CD4-positive, alpha-beta T cell treated with Interleukin-17A for 1 hour (primary cell): ENCODE measurements around the gene MED27.

Experiments used
- DNase-seq: peaks from one replicate; pipeline ENCODE4 v3.0.0-alpha.2; 2020

MED27 gene

DNA sequence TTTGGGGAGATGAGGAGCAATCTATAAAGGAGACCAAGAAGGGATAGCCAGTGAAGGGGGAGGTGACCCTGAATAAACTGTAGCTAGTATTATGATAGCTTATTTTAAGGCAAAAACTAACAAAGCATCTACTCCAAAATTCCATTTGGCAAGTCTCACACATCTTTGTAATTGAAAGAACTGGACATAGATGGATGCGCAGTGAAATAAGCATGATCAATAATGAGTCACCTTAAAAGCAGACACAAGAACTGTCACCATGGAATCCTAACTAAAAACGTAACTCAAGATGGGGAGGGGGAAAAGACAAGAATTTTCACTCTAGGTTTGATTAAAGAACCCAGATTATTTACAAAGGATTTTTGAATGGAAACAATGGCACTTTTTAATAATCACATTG, 164.5 kb downstream of the MED27 start:
- DNase-seq, result no peak

DNA sequence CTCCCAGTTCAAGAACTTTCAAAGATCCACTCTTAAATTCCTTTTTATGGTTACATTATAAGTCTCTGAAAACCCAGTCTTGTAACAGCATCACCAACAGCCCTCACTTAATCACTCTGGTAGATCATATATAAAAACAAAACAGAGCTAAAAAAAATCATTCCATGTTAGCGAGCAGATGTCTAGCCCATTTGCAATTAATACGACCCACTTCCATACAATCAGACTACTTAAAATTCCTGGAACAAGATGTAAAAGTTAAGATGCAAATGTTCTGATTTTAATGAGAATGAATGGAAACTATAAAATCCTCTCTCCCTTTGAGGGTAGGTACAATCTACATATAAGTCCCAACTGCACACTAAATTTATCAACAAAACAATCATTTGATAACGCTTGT, 167.0 kb downstream of the MED27 start:
- no peak for DNase-seq

DNA sequence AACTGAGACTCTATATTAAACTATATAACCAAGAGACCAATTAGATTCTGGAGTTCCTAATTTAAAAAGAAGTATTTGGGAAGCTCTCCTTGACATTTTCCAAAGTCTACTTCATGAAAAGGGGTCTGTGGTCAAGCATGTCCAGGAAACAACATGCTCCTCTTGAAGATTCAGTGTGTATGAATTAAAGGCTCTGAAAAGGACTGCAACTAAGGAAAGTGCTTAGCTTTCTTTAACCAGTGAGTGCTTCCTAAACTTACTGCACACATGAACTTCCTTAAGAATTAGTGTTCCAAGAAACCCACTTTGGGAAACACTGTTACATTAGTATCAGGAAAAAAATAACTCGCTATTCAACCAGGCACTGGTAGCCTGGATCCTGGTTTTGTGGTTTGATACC, 167.6 kb downstream of the MED27 start:
- no peak for DNase-seq

DNA sequence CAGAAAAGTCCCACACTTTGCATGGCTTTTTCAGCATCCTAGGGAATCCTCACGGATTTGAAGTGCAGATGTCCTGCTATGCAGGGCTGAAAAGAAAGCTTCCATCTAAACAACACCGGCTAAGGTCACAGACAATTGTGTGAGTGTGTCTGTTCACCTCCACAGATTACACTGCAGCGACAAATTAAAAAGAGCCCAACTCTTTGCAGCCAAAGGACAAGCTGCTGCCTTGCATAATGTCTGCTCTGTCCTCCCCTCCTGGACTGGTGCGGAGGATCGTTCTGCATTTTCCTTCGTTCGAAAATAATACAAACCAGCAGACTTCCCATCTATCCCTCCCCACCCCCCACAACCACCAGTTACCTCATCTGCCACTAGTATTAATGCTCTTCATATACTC, 169.1 kb downstream of the MED27 start:
- no peak for DNase-seq

DNA sequence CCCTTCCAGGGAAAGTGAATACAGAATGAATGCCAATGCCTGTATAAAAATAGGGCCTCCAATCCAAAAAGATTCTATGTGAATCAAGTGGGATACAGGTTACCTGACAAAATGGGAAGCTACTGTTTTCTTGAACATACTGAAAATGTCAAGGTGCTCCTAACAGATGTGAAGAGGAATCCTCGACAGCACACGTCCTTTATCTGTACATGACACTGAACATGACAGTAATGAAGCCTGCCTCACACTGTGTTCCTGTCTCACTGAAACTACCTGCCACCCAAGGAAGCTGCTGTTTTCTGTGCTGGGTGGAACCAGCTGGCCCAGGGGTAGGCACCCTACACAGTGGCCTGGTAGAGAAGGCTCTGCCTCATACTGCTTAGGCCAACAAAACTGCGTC, 174.5 kb downstream of the MED27 start:
- DNase-seq, result no peak

DNA sequence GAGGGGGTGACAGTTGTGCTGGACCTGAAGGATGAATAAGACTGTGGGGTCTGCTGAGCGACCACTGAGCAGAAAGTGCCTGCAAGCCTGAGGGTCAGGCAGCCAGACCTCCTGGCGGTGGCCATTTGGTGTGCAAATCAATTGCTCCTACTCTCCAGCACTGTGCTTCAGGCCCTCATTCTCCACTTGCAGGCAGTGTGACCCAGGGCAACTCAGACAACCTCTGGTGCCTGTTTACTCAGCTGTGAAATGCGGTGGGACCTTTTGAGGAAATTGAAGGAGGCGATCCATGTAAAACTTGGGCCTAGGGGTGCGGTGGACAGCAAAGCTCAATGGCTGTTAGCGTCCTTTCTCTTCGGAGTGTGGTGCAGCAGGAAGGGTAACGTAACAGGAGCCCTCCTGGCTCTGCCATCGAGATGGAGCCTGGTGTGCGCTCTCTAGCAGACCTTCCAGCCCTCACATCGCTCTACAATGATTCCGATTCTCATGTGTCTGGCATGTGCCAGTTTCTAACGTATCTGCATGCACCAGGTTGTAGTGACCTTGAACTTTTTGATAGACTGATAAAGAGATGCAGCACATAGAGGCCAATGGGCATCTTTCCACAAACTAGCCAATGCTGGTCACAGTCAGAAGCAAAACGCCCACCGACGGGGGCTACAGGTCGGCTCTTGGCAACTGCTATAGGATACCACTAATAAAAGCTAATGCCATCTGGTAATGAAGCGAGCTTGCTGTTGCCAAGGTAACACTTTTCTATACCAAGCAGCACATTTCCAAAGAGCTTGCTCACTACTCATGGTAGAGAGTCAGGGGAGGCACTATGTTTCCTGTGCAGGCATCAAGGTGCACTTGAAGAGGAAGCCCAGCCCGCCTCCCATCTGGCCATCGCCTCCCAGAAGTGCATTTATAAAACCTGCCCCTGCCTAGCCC, 180.1 kb downstream of the MED27 start:
- DNase-seq, result no peak

DNA sequence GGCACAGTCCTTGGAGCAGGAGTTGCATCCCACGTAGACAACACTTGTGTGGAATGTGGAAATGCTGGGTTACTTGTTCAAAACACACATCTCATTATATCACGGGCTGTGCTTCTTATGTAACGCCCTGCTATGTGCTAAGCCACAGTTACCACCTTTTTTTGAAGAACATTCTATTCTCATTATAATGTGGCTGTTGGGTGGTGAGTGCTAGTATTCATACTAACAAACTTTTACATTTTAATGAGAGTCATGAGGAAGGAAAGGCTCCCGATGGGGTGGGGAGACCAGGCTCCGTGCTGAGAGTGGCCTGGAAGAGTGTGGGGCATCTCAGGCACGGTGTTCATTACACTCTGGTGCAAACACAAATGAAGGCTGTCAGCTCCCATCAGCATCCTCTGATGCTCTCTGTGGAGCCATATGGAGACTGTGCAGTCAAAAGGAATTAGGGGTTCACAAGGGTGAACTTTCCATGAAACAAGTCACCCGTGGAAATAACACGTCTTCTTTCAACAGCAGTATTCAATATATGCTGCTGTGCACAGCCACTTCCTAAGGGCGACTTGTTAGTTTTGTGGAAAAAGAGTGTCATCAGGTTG, 186.7 kb downstream of the MED27 start:
- no peak for DNase-seq

DNA sequence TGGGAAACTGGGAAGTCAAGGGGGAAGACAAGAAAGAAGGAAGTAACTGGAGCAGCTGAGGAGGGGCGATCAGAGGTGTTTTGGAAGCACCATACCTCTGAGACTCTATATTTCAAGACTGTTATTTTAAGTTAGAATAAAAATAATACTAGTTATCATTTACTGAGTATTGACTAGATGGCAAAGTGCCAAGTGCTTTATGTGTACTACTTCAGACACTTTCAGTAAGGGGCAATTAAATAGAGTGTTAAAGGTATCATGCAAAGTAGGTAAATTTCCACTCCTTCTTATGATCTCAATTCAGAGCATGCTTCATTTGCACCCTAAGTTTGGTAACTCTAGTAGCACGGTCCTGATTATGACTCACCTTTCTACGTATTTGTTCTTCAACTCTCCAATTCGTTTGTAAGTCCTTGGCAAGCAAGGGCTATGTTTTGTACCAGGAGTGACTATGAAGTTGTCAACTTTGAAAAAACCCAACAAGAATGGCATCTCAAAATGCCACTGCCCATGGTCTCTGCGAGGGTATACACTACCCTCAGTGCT, 187.4 kb downstream of the MED27 start:
- no peak for DNase-seq

DNA sequence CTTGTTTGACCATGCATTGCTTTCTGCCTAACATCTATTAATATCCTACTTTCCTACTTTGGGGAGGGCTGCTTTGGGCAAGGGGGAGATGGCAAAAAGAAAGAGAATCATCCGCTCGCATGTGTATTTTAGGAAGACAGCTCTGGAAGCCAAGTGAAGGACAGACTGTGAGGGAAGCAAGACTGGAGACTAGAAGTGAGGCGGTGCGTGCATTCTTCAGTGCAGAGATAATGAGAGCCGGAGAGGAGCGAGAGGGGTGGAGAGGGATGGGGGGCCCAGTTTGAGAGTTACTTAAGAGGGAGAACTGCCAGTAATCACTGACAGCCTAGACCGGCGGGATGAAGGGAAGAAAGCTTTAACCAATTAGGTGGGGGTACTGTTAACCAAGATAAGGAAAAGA, 188.1 kb downstream of the MED27 start:
- DNase-seq, result no peak

DNA sequence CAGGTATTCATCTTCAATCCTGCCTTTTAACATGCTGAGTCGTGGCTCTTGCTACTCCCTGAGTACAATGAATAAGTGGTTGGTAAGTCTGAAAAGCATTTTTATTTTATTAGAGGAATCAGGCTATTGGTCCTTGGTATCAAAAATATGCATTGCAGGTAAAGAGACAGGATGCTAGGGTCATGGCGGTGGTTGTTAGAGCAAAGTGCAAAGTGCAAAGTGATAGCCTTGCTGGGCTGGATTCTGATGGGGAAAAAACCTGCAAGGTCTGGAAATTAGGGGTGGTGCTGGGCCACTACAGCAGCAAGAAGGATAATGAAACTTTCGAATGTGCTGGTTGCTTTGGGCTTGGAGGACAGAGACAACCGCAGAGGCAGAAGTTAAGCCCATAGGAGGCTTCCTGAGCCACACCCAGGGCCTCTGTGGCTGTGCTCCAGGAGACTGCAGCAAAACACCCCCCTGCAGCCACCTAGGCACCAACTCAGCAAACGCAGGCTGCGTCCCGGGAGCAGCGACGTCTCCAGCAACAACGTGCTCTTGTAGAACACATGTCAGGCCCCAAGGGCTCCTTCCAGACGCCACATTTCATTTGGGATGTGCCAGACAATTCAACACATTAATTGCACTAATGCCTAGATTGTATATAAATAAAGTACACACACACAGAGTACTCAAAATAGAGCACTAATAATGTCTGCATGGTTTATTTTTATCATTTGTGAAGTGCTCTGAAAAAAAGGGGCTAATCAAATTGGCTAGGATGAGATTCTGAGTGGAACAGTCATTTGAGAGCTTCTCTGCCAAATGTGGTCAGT, 190.0 kb downstream of the MED27 start:
- no peak for DNase-seq

DNA sequence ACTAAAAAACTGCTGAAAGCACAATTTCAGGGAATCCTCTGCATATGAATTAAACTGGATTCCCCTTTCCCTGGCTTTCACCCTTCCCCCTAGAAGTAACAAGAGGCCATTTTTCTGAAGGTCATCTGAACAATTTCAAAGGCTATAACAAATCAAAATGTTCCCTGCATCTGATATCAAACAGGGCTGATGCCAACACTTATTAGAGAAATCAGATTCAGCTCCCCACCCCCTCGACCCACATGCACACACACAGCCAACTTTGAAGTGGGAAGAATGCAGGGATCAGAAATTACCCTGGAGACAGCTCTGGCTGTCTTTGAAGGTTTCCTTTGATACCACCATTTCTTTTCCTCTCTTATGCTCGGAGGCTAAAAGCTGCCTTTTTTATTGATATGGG, 190.7 kb downstream of the MED27 start:
- DNase-seq, result no peak

DNA sequence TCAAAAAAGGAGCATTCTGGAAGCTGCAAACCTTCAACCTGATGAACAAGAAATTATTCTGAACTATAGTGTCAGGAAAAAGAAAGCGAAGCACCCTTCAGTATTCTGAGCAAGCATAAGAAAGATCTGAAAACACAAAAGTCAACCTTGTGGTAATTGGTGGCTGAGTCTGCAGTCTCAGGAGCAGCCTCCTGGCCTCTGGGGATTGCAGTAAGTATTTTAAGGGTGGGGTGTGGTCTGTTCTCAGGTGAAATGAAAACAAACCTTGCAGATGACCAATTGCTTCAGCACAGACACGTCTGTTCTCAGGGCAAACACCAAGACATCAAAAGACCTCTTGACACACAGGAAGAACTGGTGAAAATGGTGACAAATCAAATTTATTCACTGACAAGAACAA, 192.0 kb downstream of the MED27 start:
- no peak for DNase-seq

DNA sequence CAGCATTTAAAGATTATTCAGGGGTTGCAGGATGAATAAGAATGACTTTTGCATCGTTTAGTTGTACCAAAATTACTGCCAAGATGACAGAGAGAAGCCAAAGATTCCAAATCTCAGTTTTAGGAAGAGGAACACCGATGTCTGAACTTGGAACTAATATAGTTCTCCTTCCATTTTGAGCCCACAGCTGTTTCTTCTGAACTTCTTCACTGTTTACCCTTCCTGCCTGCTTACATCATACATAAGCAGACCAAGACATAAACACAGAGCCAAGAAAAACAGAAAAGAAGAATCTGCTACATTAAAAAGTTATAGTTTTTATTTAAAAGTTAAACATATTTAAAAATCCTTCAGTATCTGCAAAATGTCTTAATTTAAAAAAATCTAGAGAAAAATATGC, 192.8 kb downstream of the MED27 start:
- DNase-seq, result no peak

DNA sequence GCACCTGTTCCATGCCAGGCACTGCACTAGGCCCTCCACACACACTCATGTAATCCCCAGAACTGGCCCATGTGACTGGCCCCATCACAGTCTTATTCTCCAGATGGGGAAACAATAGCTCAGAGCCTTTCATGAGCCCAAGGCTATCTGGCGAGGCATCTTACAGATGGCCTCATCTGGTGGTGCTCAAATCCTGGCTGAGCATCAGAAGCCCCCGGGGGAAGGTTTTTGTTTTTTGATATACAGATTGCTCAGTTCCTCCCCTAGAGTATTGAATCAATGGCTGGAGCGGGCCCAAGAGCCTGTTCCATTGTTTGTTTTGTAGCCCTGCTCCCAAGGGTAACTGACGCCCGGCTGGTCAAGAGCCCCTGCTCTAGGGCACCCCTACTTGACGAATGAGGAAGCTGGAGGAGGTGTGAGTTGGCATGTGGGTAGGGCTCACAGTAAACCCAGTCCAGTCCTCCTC, 194.5 kb downstream of the MED27 start:
- DNase-seq, result no peak

DNA sequence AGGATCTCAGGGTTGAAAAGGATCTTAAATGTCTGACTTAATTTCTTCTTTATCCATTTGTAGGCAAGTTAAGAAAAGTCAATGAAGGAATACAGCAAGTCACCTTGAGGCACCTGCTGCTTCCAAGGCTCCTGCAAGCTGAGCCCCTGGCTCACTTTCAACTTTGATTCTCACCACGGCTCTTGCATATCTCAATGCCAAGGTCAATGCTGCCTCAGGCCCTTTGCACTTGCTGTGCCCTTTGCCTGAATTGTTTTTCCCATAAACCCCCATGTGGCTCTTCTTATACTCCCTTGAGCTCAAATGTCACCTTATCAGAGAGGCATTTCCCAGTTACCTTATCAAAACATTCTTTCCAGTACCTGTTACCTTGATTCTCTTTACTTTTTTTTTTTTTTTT, 195.4 kb downstream of the MED27 start:
- DNase-seq, result no peak

DNA sequence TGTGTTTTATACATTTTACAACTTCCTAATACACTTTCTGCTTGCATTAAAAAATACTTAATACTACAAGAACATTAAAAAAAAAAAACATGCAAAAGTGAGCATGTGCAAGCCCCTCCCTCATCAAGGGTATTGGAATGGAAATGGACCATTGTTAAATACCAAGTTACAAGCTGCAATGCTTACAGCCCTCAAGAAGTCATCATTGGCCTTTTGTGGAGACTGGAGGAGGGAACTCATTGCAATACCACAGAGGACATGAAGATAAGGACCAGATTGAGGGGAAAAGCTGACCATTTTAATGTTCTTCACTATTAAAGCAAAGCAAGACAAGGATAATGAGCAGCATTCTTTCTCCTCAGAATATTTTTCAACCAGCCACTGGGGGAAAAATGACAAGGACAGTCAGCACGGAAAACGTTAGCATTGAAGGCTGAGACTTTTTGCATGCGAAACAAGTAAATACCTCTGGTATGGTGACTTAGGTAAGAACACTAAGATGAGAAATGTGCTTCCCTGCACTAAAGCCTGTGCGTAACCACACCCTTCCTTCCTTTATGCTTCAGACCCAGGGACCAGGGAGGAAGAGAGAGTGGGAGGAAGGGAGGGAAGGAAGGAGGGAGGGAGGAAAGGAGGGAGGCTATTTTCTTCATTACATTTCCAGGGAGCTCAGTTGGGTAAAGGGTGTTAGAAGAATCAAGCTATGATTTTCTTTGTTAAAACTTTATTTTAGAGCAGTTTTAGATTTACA, 198.7 kb downstream of the MED27 start:
- DNase-seq, result no peak

DNA sequence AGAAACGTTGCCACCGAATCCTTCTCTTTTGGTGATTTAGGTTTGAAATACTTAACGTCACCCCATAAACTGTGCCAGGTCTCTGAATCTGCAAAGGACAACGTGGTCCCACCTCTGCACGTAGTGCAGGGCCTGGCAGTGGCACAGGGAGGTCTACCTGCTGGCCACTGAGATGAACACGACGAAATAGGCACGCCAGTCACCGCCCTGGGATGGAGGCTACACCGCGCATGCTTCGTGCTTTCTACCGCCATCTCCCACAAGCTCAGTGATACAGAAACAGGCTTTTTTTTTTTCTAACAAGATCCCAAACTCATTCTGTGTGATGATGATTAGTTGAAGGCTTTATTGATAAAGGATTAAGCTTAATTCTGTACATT, 199.8 kb downstream of the MED27 start:
- no peak for DNase-seq

DNA sequence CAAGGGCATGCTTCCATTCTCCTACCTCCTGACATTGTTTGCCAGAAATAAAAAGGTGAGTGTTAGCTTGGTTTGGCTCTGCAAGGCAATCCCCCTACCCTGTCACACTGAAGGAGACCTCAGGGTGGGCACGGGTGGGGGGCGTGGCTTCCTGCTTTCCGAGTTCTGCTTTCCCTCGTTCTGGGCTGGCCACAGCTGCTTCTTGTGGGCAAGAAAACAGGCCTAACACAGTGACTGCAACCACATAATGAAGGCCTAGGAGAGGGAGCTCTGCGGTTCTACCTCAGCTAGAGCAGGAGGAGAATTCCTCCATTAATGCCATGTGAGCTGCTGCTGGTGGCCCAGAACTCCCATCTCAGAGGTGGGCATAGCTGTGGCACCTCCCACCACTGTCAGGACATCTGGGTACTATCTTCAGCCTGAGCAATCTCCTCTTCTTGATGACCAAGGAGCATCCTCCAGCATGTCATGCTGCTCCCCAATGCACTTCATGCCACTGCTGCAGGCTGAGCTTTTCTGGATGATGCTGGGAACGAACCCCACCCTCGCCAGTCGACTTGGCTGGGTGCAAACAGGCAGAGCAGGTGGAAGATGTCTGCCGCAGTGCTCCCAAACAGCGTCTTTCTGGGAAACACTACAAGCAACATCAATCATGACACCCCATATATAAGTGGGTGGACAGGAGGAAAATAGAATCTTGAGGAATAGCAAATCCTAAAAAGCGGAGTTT, 200.3 kb downstream of the MED27 start:
- DNase-seq, result no peak

DNA sequence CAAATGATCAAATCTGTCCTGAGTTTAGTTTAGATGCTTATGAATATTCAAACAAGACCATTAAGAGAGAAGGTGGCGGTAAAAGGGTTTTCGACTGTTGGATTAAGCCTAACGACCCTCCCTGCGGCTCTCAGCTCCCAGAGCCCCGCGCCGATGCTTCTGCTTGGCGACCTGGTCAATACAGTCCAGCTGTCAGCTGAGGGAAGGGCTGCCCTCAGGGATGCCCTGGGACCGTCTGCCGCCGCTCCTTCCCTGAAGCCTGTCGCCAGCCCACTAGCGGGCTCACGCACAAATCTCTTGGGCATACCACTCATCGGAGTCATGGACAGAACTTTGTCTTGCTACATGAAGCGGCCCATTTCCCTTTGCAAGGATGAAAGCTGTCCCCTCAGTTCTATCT, 203.2 kb downstream of the MED27 start:
- no peak for DNase-seq

DNA sequence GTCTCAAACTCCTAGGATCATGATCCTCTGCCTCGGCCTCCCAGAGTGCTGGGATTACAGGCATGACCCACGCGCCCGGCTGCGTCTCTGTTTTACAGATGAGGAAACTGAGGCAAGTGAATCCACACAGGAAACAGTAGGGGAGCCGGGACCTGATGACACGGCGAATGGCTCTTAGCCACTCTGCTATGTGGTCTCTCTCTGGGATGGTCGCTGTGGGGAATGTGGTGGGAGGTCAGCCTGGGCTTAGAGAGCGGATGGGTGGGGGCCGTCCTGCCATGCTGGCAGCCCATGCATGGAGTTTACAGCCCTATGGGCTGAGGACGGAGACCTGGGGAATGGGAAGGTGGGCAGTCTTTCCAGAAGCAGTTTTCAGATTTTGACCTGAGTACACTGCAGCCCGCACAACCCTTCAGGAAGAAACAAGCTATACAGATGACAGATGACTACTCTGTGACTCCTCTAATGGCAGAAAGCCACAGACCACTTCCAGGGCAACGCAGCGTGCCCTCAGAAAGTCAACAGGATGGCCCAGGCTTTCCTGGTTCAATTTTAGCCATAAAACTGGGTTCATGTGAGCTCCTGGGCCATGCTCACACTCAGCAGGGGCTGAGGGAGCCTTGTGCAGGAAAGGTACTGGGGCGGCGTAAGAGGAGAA, 203.7 kb downstream of the MED27 start:
- DNase-seq, result no peak

DNA sequence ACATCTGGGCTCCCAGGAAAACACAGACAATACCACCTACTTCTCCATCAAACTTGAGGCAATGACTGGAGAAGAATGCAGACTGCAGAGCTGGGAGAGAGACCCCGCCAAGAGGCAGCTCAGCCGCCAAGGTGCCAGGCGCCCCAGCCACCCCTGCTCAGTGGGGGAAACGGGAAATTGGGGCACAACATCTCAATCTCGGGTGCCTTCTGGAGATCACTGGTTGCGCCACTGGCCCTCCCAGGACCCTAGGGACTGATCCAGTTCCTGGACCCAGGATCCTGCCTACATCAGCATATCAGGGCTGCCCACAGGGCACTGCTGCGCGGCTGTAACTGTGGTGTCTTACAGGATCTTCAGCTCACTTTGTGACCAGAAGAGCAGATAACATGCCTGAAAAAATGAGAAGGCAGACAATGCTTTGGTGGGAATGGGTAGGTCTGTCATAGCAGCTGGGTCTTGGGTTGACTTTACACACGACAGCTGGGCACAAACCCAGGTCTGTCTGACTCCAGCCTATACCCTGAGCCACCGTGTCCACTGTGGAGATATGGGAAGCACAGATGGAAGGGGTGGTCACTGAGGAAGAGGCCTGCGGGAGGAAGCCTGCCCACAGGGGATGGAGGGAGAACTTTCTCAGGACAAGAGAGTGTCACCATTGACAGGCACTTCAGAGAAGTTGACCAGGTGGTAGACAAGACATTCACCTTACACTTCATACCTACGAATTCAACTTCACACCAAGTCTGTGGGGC, 204.6 kb downstream of the MED27 start:
- DNase-seq, result no peak
